Inflammatory macrophage treated with lipopolysaccharide for 4 hours (primary cell): ENCODE results near the gene EDC4.
"Not testable (repeated sequence)": the region's sequence is repeated elsewhere in the genome, so short reads cannot be mapped to it uniquely, and the experiment has no call there.

Experiments used
- DNase-seq: peaks from one replicate; pipeline ENCODE4 v3.0.0-alpha.2; 2020

The EDC4 gene

GRCh38 chr16:67847064-67847861, 25.6 kb upstream of the EDC4 start, which contains the start of gene CENPT:
Gene CENPT (minus strand): TSS chr16:67847693. CDS start chr16:67833859, 13,834 bp downstream.
- DNase-seq = peak; percentile 69

DNA sequence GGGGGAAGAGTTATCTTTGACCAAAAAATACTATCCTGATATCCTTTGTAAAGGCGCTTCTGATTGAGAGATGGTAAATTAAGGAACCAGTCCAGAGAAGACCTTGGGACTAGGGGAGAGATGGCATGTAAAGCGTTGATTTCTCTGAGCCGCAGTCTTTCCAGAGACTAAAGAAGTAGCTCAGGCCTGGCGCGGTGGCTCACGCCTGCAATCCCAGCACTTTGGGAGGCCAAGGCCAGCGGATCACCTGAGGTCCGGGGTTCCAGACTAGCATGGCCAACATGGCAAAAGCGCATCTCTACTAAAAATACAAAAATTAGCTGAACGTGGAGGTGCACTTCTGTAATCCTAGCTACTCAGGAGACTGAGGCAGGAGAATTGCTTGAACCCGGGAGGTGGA, 24.7 kb upstream of the EDC4 start:
- DNase-seq = no peak

- no peak for DNase-seq
Measured at GRCh38 chr16:67853670-67854069, 19.2 kb upstream of the EDC4 start.

GRCh38 chr16:67855789-67856188, 17.1 kb upstream of the EDC4 start:
- no peak for DNase-seq

DNA sequence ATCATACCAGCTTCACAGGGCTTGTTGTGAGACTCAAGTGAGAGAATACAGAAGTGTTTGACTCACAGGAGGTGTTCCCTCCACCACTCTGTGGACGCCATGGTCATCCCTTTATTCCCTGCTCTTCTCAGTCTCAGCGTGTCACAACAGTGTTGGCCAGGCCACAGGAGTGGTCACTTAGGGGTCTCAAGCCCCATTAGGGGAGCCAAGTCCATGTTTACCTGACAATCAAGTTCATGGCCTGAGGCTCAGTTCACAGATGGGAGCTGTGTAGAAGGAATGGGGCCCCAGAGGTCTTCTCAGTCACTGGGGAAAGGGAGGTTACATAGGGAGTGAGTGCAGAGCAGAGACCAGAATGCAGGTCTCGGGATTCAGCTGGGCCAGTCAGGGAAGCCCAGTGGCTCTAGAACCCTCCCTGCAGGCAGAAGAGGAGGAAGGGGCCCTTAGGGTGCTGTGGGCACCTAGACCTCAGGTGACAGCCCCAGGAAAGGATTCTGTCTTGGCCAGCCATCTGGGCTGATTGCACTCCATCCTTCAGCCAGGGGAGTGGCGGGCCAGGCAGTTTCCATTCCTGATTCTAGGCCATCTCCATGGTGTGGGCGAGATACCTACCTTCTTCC, 15.8 kb upstream of the EDC4 start:
- no peak for DNase-seq

GRCh38 chr16:67857547-67858233, 15.2 kb upstream of the EDC4 start:
- peak; percentile 98 for DNase-seq

GRCh38 chr16:67858500-67858899, 14.4 kb upstream of the EDC4 start:
- peak; percentile 32 for DNase-seq

GRCh38 chr16:67860589-67861398, 12.1 kb upstream of the EDC4 start:
- DNase-seq = peak; percentile 60

DNA sequence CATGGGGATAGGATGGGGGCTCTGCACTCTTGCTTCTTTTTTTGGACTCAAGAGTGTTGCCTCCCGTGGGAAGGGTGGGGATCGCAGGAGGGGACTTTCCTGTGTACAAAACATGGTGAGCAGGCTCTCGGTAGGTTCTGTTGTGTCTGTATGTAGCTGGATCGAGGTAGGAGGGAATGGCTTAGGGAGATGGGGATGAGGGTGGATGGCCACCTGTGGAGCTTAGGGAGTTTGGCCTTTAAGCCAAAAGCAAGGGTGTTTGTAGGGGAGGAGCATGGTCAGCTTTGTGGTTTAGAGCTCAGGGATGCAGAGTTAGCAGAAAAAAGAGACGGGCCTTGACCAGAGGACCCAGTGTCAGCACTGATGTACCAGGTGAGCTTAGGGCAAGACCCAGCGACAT, 11.0 kb upstream of the EDC4 start:
- no peak for DNase-seq

DNA sequence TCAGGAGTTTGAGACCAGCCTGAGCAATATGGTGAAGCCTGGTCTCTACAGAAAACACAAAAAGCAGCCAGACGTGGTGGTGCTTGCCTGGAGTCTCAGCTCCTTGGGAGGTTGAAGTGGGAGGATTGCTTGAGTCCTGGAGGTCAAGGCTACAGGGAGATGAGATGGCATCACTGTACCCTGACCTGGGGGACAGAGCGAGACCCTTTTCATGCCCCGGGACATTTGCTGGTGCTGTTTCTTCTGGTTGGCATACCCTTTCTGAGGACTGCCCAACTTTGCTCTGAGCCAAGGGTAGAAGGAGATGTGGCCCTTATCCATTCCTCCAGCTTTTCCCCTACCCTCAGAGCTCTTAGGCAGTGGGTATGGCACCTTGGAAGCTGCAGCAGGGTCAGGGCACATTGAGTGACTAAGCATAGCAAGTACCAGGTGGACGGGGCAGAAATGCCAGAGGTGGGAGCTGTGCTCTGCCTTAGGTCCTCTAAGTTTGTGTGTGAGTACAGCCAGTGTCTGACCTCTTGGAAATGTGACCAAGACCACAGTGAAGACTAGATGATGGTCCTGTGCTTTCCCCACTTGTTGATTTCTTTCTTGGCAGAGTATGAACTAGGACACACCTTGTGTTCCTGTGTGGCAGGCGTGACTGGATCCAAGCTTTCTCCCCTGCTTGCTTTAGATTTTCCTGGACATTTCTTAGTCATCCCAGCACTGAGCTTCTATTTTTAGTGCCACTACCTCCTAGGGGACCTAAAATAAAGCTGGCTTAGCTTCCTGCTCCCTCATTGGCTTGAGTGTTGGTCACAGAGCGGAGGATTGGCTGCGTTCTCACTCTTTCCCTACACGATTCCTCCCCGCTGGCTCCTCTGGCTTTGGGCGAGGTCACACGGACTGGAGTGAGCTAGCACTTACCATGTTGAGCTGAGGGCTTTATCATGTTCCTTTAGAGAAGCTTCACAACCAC, 9.9 kb upstream of the EDC4 start:
- no peak for DNase-seq

- not testable (repeated sequence) for DNase-seq
Measured at GRCh38 chr16:67864044-67864443, 8.8 kb upstream of the EDC4 start.

DNA sequence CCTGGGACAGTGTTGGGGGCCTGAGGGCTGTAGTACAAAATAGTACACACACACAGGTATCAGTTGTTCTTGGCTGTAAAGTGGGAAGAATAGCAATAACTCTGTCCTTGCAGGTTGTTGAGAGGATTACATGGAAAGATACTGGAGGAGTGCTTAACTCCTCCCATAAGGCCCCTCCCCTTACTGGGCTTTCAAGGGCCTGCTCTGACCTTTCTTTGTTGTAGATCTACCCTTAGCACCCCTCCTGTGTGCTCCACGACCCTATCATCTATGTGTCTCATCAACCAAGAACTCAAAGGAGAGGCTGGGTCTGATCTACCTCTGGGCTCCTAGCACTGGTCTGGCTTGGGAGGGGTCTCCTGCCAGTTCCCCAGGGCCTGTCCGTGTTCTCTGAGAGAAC, 8.3 kb upstream of the EDC4 start:
- no peak for DNase-seq

GRCh38 chr16:67865318-67865717, 7.5 kb upstream of the EDC4 start:
- DNase-seq = peak; percentile 66

DNA sequence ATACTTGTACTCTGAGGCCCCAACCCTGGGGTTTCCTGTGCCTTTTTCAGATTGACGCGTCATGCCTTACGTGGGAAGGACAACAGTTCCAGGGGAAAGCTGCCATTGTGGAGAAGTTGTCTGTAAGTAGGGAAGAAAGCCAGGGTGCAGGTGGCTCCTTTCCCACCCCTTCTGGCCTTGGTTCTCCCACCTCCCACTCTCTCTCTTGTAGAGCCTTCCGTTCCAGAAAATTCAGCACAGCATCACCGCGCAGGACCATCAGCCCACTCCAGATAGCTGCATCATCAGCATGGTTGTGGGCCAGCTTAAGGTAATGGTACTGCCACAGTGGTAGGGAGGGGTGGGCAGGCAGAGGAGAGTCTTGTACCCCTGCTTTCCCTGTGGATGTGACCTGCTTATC, 4.6 kb upstream of the EDC4 start:
- no peak for DNase-seq

GRCh38 chr16:67869653-67870052, 3.2 kb upstream of the EDC4 start:
- no peak for DNase-seq

GRCh38 chr16:67871256-67871655, 1.6 kb upstream of the EDC4 start:
- no peak for DNase-seq

- DNase-seq = no peak
Measured at GRCh38 chr16:67872131-67872630, 671 bp upstream of the EDC4 start.

- peak; percentile 6 for DNase-seq
Measured at GRCh38 chr16:67873435-67874370, 851 bp downstream of the EDC4 start.

DNA sequence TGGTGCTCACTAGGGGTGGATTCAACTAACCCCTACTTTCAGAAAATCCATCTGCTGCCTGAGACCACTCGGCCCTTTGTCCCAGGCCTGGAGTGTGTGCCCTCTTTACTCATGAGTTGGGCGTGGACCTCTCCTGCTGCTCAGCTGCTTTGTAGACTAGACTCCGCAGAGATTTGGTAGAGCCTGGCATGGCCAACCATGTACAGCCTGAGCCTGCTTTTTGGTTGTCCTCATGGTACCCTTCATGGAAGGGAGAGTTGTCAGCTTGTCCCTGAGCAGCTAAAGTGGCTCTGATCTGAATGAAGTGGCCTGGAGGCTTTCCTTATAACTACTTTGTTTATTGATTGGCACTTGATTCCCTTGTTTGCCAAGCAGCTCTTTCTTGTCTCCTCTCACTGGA, 1.5 kb downstream of the EDC4 start:
- DNase-seq = no peak

- no peak for DNase-seq
Measured at GRCh38 chr16:67877064-67877463, 4.2 kb downstream of the EDC4 start.
